ENCODE measurements around the gene DNASE1L2.
"Not testable (repeated sequence)": the region's sequence is repeated elsewhere in the genome, so short reads cannot be mapped to it uniquely, and the experiment has no call there.

DNASE1L2 gene

GRCh38 chr16:2235695-2236336 is 428 bp upstream of the DNASE1L2 start:
- DNase-seq (ENCODE audit: low spot score in 2 of 2): no peak
- peaks cover 47% of the 10 kb centered on the region for H3K36me3 ChIP-seq (replicated peaks)
- no peaks in the 10 kb centered on the region for H3K9me3 ChIP-seq
- no peaks in the 10 kb centered on the region for H3K27me3 ChIP-seq (ENCODE audit: low read depth)
- H3K4me1 ChIP-seq: no peaks in the 10 kb centered on the region
- in situ Hi-C loops (cut with MboI; ENCODE audit: low sequenced_read_pairs): no loop called here
- no peak overlapping the region for H3K4me3 ChIP-seq

- DNase-seq (ENCODE audit: low spot score in 2 of 2): peak in 1 of 2 experiments; percentile 38
- H3K4me3 ChIP-seq: no peak overlapping the region
Measured at GRCh38 chr16:2237102-2237482, 848 bp downstream of the DNASE1L2 start.

GRCh38 chr16:2237493-2238149 is 1.4 kb downstream of the DNASE1L2 start:
- H3K4me3 ChIP-seq: no peak overlapping the region
- H3K27me3 ChIP-seq (ENCODE audit: low read depth): no peaks in the 10 kb centered on the region
- H3K4me1 ChIP-seq: no peaks in the 10 kb centered on the region
- H3K36me3 ChIP-seq (replicated peaks): peaks cover 43% of the 10 kb centered on the region
- in situ Hi-C loops (cut with MboI; ENCODE audit: low sequenced_read_pairs): no loop called here
- no peaks in the 10 kb centered on the region for H3K9me3 ChIP-seq
- DNase-seq (ENCODE audit: low spot score in 2 of 2): no peak

More at GRCh38 chr16:2237102-2237482, 848 bp downstream of the DNASE1L2 start:
- no peaks in the 10 kb centered on the region for H3K4me1 ChIP-seq
- H3K9me3 ChIP-seq: no peaks in the 10 kb centered on the region
- H3K27me3 ChIP-seq (ENCODE audit: low read depth): no peaks in the 10 kb centered on the region
- in situ Hi-C loops (cut with MboI; ENCODE audit: low sequenced_read_pairs): no loop called here
- peaks cover 42% of the 10 kb centered on the region for H3K36me3 ChIP-seq (replicated peaks)

- Histone ChIP-seq H3K4me1 (no peaks in the 10 kb centered on the region), H3K27me3 (ENCODE audit: low read depth) (no peaks in the 10 kb centered on the region), H3K36me3 (replicated peaks) (peaks cover 43% of the 10 kb centered on the region), H3K9me3 (no peaks in the 10 kb centered on the region), H3K4me3 (no peak overlapping the region)
- in situ Hi-C loops (cut with MboI; ENCODE audit: low sequenced_read_pairs): no loop called here
- DNase-seq (ENCODE audit: low spot score in 2 of 2): no peak
Measured at GRCh38 chr16:2238150-2238837, 2.0 kb downstream of the DNASE1L2 start.

- Histone ChIP-seq H3K9me3 (no peaks in the 10 kb centered on the region), H3K4me1 (no peaks in the 10 kb centered on the region), H3K4me3 (no peak overlapping the region), H3K27me3 (ENCODE audit: low read depth) (no peaks in the 10 kb centered on the region), H3K36me3 (replicated peaks) (peaks cover 43% of the 10 kb centered on the region)
- in situ Hi-C loops (cut with MboI; ENCODE audit: low sequenced_read_pairs): no loop called here
- DNase-seq (ENCODE audit: low spot score in 2 of 2): peak in 1 of 2 experiments; percentile 39
Measured at GRCh38 chr16:2238838-2239675, 2.8 kb downstream of the DNASE1L2 start.

GRCh38 chr16:2240331-2240730 is 4.1 kb downstream of the DNASE1L2 start:
- H3K9me3 ChIP-seq; H3K4me1 ChIP-seq; DNase-seq (ENCODE audit: low spot score in 2 of 2); H3K27me3 ChIP-seq (ENCODE audit: low read depth); H3K4me3 ChIP-seq; in situ Hi-C loops (cut with MboI; ENCODE audit: low sequenced_read_pairs): not testable (repeated sequence)
- H3K36me3 ChIP-seq (replicated peaks): peaks cover 47% of the 10 kb centered on the region

GRCh38 chr16:2242598-2242997 is 6.4 kb downstream of the DNASE1L2 start:
- H3K4me1 ChIP-seq: no peaks in the 10 kb centered on the region
- H3K36me3 ChIP-seq (replicated peaks): peaks cover 69% of the 10 kb centered on the region
- no peak overlapping the region for H3K4me3 ChIP-seq
- in situ Hi-C loops (cut with MboI; ENCODE audit: low sequenced_read_pairs): no loop called here
- no peaks in the 10 kb centered on the region for H3K27me3 ChIP-seq (ENCODE audit: low read depth)
- no peaks in the 10 kb centered on the region for H3K9me3 ChIP-seq
- DNase-seq (ENCODE audit: low spot score in 2 of 2): no peak

GRCh38 chr16:2243031-2243528 is 6.8 kb downstream of the DNASE1L2 start:
- H3K27me3 ChIP-seq (ENCODE audit: low read depth): no peaks in the 10 kb centered on the region
- peaks cover 73% of the 10 kb centered on the region for H3K36me3 ChIP-seq (replicated peaks)
- no peaks in the 10 kb centered on the region for H3K9me3 ChIP-seq
- DNase-seq (ENCODE audit: low spot score in 2 of 2): no peak
- H3K4me3 ChIP-seq: no peak overlapping the region
- no peaks in the 10 kb centered on the region for H3K4me1 ChIP-seq
- in situ Hi-C loops (cut with MboI; ENCODE audit: low sequenced_read_pairs): no loop called here

- Histone ChIP-seq H3K9me3 (no peaks in the 10 kb centered on the region), H3K4me1 (no peaks in the 10 kb centered on the region), H3K27me3 (ENCODE audit: low read depth) (no peaks in the 10 kb centered on the region), H3K4me3 (no peak overlapping the region), H3K36me3 (replicated peaks) (peaks cover 80% of the 10 kb centered on the region)
- in situ Hi-C loops (cut with MboI; ENCODE audit: low sequenced_read_pairs): no loop called here
- DNase-seq (ENCODE audit: low spot score in 2 of 2): no peak
Measured at GRCh38 chr16:2243781-2244180, 7.5 kb downstream of the DNASE1L2 start.

- peak in 1 of 2 experiments; percentile 47 for DNase-seq (ENCODE audit: low spot score in 2 of 2)
- peaks cover 85% of the 10 kb centered on the region for H3K36me3 ChIP-seq (replicated peaks)
- no peaks in the 10 kb centered on the region for H3K9me3 ChIP-seq
- H3K4me1 ChIP-seq: no peaks in the 10 kb centered on the region
- in situ Hi-C loops (cut with MboI; ENCODE audit: low sequenced_read_pairs): no loop called here
- no peaks in the 10 kb centered on the region for H3K27me3 ChIP-seq (ENCODE audit: low read depth)
- H3K4me3 ChIP-seq: no peak overlapping the region
Measured at GRCh38 chr16:2244301-2244700, 8.1 kb downstream of the DNASE1L2 start.

- Histone ChIP-seq H3K27me3 (ENCODE audit: low read depth) (no peaks in the 10 kb centered on the region), H3K9me3 (no peaks in the 10 kb centered on the region), H3K4me3 (no peak overlapping the region), H3K4me1 (no peaks in the 10 kb centered on the region), H3K36me3 (replicated peaks) (peaks cover 81% of the 10 kb centered on the region)
- in situ Hi-C loops (cut with MboI; ENCODE audit: low sequenced_read_pairs): no loop called here
- no peak for DNase-seq (ENCODE audit: low spot score in 2 of 2)
Measured at GRCh38 chr16:2244926-2245795, 8.9 kb downstream of the DNASE1L2 start.

GRCh38 chr16:2246301-2246885 is 10.1 kb downstream of the DNASE1L2 start:
- no peaks in the 10 kb centered on the region for H3K27me3 ChIP-seq (ENCODE audit: low read depth)
- no peaks in the 10 kb centered on the region for H3K9me3 ChIP-seq
- H3K36me3 ChIP-seq (replicated peaks): peaks cover 78% of the 10 kb centered on the region
- in situ Hi-C loops (cut with MboI; ENCODE audit: low sequenced_read_pairs): no loop called here
- H3K4me1 ChIP-seq: no peaks in the 10 kb centered on the region
- DNase-seq (ENCODE audit: low spot score in 2 of 2): no peak
- H3K4me3 ChIP-seq: no peak overlapping the region
